ENCODE measurements around the gene FADS3. TPM values are rescaled to one million over a fixed set of nuclear protein-coding genes. Genes with fewer than 3 reads are reported as not detected.
A peak's percentile ranks its signal among the peaks of the same experiment; 100 is the strongest.

The FADS3 gene
- total and polyA plus RNA-seq, 2 of the 4 experiments (the other 2 are of a cell fraction) = 54.5 to 110 TPM

DNA sequence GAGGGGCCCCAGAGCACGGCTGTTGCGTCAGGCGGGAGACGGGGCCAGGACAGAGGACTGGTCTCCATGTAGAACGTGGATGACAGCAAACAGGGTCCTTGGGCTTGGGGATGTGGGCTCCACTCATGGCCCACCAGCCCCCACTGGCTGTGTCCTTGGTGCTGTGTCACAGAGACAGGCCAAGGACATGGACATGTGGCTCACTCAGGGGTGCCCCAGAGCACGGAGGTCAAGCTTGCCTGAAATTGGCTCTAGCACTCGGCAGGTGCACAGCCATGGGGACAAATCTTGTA, 48.9 kb downstream of the FADS3 start:
- 86% methylated on average over 4 of the region's 7 CpGs; no CpG with 5 or more reads in 1 of the 2 experiments for WGBS, 2 experiments (ENCODE audit: extremely low coverage in 2 of 2, insufficient read length in 1 of 2)
- Histone ChIP-seq H3K4me1 (ENCODE audit: control insufficient read depth, insufficient read depth, low read length) (no peaks in the 10 kb centered on the region), H2BK20ac (ENCODE audit: low read depth, low read length) (no peak overlapping the region), H4K20me1 (ENCODE audit: insufficient read depth, low read length) (peaks cover 11% of the 10 kb centered on the region; the same call in 1 of the 2 replicates), H3K4me2 (ENCODE audit: low read depth, low read length) (no peak overlapping the region), H3K79me1 (ENCODE audit: low read depth in 1 of 2, low read length in 2 of 2) (peaks cover 0 to 11% of the 10 kb centered on the region in 2 experiments; a peak in 2 of 4 replicates), H3K27ac (ENCODE audit: insufficient read depth, low read length) (no peak overlapping the region), H3K36me3 (ENCODE audit: control insufficient read depth, insufficient read depth, low read length) (peaks cover 54% of the 10 kb centered on the region), H4K8ac (ENCODE audit: low read depth in 2 of 2, low read length in 2 of 2) (no peak overlapping the region), H3K9me3 (ENCODE audit: control insufficient read depth, insufficient read depth, low read length) (no peaks in the 10 kb centered on the region), H4K5ac (ENCODE audit: low read depth, low read length) (no peak overlapping the region), H2AK5ac (ENCODE audit: low read depth, low read length) (no peak overlapping the region), H2BK5ac (ENCODE audit: low read depth, low read length, poor library complexity, severe bottlenecking) (no peak overlapping the region), H2AK9ac (replicated peaks; ENCODE audit: low read depth, low read length, poor library complexity) (no peak overlapping the region), H3K4ac (ENCODE audit: low read depth, low read length) (no peak overlapping the region), H3K9ac (ENCODE audit: low read depth, low read length) (no peak overlapping the region), H2BK15ac (ENCODE audit: low read depth, low read length) (no peak overlapping the region), H3K23ac (ENCODE audit: low read depth, low read length) (no peak overlapping the region), H2BK120ac (ENCODE audit: low read depth, low read length) (no peak overlapping the region), H3K4me3 (ENCODE audit: insufficient read depth, low read depth, low read length) (no peak overlapping the region), H3K56ac (ENCODE audit: extremely low read depth, insufficient read depth, low read length) (no peak overlapping the region), H3K9me1 (ENCODE audit: insufficient read depth, low read length) (peaks cover 10% of the 10 kb centered on the region; the same call in 1 of the 2 replicates), H4K91ac (ENCODE audit: insufficient read depth, low read depth, low read length) (no peak overlapping the region), H3K27me3 (ENCODE audit: control insufficient read depth, insufficient read depth, low read length) (no peaks in the 10 kb centered on the region), H3K18ac (ENCODE audit: low read depth, low read length) (no peak overlapping the region), H3K14ac (replicated peaks; ENCODE audit: low read depth, low read length) (no peak overlapping the region), H2AFZ (replicated peaks; ENCODE audit: low read length, poor library complexity) (peak overlapping the region; percentile 41)
- no peak for DNase-seq
- POLR2A ChIA-PET (ENCODE audit: unreplicated experiment) = no interaction called here
- in situ Hi-C loops (cut with MboI; ENCODE audit: low sequenced_read_pairs) (no loop called here), dilution Hi-C loops (cut with HindIII; ENCODE audit: low sequenced_read_pairs, unreplicated experiment) (no loop called here), intact Hi-C loops (cut with micrococcal nuclease) (no loop called here)
- TF ChIP-seq MAZ (IDR thresholded peaks at IDR 0.05; ENCODE audit: borderline replicate concordance, low read depth, low read length) (no peak), MXI1 (IDR thresholded peaks at IDR 0.05; ENCODE audit: borderline replicate concordance, low read depth, low read length) (no peak), RCOR1 (IDR thresholded peaks at IDR 0.05; ENCODE audit: insufficient replicate concordance, low read length) (no peak), RFX5 (IDR thresholded peaks at IDR 0.05; ENCODE audit: low read depth, low read length) (no peak), FOS (IDR thresholded peaks at IDR 0.05; ENCODE audit: low read depth, low read length) (no peak), CHD1 (IDR thresholded peaks at IDR 0.05; ENCODE audit: low read depth, low read length) (no peak), MAFK (IDR thresholded peaks at IDR 0.05; ENCODE audit: low read depth, low read length) (no peak), NFE2L2 (IDR thresholded peaks at IDR 0.05; ENCODE audit: low read depth, low read length) (no peak), RAD21 (IDR thresholded peaks at IDR 0.05; ENCODE audit: low read length) (no peak), POLR2A (IDR thresholded peaks at IDR 0.05; ENCODE audit: low read depth, low read length) (no peak), SMC3 (IDR thresholded peaks at IDR 0.05; ENCODE audit: low read depth, low read length) (no peak), CEBPB (IDR thresholded peaks at IDR 0.05; ENCODE audit: low read depth, low read length) (no peak)
- TF ChIP-seq, protein P1, sequence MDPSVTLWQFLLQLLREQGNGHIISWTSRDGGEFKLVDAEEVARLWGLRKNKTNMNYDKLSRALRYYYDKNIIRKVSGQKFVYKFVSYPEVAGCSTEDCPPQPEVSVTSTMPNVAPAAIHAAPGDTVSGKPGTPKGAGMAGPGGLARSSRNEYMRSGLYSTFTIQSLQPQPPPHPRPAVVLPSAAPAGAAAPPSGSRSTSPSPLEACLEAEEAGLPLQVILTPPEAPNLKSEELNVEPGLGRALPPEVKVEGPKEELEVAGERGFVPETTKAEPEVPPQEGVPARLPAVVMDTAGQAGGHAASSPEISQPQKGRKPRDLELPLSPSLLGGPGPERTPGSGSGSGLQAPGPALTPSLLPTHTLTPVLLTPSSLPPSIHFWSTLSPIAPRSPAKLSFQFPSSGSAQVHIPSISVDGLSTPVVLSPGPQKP (IDR thresholded peaks at IDR 0.05; ENCODE audit: borderline replicate concordance, low read depth, low read length) = no peak
- TF ChIP-seq, protein P2, sequence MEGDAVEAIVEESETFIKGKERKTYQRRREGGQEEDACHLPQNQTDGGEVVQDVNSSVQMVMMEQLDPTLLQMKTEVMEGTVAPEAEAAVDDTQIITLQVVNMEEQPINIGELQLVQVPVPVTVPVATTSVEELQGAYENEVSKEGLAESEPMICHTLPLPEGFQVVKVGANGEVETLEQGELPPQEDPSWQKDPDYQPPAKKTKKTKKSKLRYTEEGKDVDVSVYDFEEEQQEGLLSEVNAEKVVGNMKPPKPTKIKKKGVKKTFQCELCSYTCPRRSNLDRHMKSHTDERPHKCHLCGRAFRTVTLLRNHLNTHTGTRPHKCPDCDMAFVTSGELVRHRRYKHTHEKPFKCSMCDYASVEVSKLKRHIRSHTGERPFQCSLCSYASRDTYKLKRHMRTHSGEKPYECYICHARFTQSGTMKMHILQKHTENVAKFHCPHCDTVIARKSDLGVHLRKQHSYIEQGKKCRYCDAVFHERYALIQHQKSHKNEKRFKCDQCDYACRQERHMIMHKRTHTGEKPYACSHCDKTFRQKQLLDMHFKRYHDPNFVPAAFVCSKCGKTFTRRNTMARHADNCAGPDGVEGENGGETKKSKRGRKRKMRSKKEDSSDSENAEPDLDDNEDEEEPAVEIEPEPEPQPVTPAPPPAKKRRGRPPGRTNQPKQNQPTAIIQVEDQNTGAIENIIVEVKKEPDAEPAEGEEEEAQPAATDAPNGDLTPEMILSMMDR (conservative IDR thresholded peaks at IDR 0.05; ENCODE audit: low read depth, low read length) = no peak
- ATAC-seq (ENCODE audit: low read depth) = no peak
- BruUV-seq (replicated peaks) = no TSS peak
- CTCF ChIA-PET = no interaction called here
